ENCODE data around the gene GDI2. TPM values are rescaled to one million over a fixed set of nuclear protein-coding genes. Genes with fewer than 3 reads are reported as not detected.
"Not testable (repeated sequence)": the region's sequence is repeated elsewhere in the genome, so short reads cannot be mapped to it uniquely, and the experiment has no call there.

Gene GDI2
- total RNA-seq, 1 donor from 2014 or later = 581 TPM

- DNase-seq = no peak
Observed at GRCh38 chr10:5779730-5780129, 33.5 kb downstream of the GDI2 start.

- DNase-seq = not testable (repeated sequence)
Observed at GRCh38 chr10:5777758-5778157, 35.5 kb downstream of the GDI2 start.

DNA sequence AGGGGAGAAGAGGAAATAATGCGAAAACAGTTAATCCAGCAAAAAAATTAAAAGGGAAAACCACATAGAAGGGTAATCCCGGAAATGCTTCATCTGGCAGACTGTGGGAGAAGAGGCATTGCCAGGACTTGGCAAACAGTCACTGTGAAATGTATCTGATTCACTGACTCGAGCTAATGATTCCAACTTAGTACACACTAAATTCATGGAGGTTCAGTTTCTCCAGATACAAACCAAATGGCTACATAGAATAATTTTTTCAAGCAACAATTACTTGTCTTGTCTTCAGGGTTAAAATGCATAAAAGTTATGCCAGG is 36.4 kb downstream of the GDI2 start:
- peak; percentile 30 for DNase-seq

- no peak for DNase-seq
Observed at GRCh38 chr10:5776136-5776880, 36.9 kb downstream of the GDI2 start.

GRCh38 chr10:5775685-5776084 is 37.5 kb downstream of the GDI2 start:
- DNase-seq = no peak

- no peak for DNase-seq
Observed at GRCh38 chr10:5774987-5775620, 38.1 kb downstream of the GDI2 start.

GRCh38 chr10:5766189-5766588 is 47.0 kb downstream of the GDI2 start:
- DNase-seq = no peak

DNA sequence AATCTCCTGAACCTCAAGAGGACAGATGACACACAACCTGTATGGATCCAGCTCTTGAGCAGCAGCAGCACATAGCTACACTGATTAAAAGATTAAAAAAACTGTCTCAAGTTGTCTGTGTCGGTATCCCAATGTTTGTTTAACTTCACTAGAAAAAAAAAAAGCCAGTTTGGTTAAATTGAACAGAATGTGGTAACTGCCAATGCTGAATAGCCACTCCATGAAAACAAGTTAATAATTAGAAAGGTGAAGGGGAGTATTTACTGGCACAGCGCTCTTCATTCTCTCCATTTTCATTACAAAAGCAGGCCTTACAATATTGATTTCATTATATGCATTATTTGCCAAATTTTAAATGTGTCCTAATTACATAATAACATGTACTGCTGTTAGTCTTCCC is 47.6 kb downstream of the GDI2 start:
- DNase-seq = no peak

- DNase-seq = no peak
Observed at GRCh38 chr10:5764422-5765297, 48.6 kb downstream of the GDI2 start.

GRCh38 chr10:5762531-5762930 is 50.7 kb downstream of the GDI2 start:
- DNase-seq = no peak

- no peak for DNase-seq
Observed at GRCh38 chr10:5761220-5761619, 52.0 kb downstream of the GDI2 start.

DNA sequence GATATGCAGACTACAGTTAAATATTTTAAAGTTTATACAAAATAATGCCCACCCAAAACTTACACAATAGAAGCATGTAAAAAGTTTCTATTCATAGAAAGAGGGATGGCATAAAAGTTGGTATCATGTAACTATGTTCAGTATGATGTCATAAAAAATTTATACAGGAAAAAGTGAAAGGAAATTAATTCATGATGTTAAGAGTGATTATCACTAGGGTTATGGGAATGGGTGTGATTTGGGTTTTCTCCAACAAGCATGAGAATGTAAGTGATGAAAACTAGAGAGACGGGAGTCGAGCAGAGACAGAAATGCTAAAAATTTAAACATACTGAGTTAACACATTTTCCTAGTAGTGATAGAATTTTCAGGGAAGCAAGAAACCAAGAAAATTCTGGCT is 52.7 kb downstream of the GDI2 start:
- DNase-seq = no peak

GRCh38 chr10:5758927-5759326 is 54.3 kb downstream of the GDI2 start:
- DNase-seq = no peak

DNA sequence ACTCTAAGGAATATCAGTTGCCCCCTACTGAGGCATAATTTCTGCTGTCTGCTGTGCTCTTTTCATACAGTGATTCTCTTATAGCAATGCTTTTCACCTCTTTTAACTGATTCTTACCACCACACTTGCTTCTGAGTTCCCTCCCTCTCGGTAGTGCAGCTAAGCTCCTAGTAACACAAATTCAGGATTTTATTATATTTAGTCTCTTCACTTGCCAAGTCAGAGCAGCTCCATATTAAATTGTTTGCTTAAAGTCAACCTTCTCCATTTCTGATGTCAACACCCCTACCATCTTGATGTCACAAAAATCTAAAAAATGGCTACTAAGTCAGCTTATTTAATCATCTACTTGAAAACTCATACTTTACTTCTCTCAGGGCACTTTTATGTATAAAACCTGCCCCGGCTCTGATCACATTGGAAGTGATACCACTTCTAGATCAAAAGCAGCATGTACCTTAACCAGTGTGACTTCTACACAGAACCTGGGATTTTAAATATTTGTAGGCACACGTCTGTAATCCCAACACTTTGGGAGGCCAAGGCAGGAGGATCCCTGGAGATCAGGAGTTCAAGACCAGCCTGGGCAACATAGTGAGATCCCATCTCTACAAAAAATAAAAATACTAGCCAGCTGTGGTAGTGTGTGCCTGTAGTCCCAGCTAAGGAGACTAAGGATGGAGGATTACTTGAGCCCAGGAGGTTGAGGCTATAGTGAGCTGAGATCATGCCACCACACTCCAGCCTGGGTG is 55.3 kb downstream of the GDI2 start:
- no peak for DNase-seq

GRCh38 chr10:5752301-5752871 is 60.8 kb downstream of the GDI2 start:
- DNase-seq = no peak

DNA sequence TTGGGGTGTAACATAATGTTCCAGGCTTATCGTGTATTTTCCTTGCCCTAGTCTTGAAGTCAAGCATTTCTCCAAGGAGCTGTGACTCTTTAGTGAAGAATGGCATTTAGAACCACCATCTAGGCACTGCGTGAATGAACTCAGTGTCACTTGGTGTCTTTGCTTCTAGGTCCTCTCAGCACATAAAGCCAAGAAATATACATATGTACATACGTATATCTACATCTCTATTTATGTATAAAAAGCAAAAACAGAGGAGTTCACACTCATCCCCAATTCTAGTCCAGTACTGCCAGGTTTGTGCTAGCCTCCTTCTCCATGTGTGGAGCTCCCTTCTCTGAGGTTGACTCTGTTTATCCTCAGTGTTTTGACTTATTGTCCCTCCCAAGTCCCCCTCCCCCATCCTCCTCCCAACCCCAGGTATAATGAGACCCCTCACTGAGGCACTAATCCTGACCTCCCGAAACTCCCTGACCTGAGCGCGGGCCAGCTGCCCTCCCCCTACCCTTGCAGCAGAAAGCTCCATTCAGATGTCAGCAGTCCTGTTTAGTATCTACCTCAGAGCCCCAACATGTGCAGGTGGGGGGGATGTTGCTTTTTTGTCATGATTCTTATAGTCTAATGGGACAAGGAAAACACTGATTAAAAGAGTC is 61.5 kb downstream of the GDI2 start:
- DNase-seq = no peak

DNA sequence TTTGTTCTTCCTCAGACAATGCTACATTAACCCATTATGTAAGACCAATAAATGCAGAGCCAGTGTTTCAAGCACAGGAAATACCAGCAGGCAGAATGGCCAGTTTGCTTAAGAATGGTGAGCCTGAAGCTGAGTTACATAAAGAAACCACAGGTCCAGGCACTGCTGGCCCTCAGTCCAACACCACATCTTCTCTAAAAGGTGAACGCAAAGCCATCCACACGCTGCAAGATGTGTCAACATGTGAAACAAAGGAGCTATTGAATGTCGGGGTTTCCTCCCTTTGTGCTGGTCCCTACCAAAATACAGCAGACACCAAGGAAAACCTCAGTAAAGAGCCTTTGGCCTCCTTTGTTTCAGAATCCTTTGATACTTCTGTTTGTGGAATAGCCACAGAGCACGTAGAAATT is 64.8 kb downstream of the GDI2 start:
- DNase-seq = peak; percentile 37

- DNase-seq = no peak
Observed at GRCh38 chr10:5746197-5746596, 67.0 kb downstream of the GDI2 start.

- DNase-seq = no peak
Observed at GRCh38 chr10:5744849-5745248, 68.4 kb downstream of the GDI2 start.

- DNase-seq = no peak
Observed at GRCh38 chr10:5743736-5744135, 69.5 kb downstream of the GDI2 start.

- no peak for DNase-seq
Observed at GRCh38 chr10:5742116-5742515, 71.1 kb downstream of the GDI2 start.

DNA sequence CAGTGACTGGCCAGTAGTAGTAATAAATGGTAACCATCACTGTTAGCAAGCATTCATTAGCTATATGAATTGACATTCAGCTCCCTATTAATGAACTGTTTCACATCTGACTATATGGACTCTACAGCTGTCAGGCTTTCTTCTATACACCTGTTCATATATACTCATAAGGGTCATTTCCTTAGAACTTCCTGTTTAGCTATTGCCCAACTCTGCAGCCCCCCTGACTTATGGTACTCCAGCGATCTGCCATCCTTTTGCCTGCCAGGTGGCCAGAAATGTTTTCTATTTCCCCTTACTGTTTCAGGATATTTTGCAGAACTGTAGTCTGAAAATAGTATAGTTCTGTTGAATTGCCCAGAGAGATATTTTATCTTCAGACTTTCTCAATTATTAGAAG is 72.0 kb downstream of the GDI2 start:
- peak; percentile 17 for DNase-seq
